Measurements from ENCODE around the gene SLC9A2. TPM values are rescaled to one million over a fixed set of nuclear protein-coding genes. Genes with fewer than 3 reads are reported as not detected.

The SLC9A2 gene
- total RNA-seq, 1 donor from 2014 or later = 3.4 TPM

- Histone ChIP-seq H3K4me3 (ENCODE audit: low read depth, low read length) (no peak overlapping the region), H3K27me3 (ENCODE audit: control insufficient read depth, insufficient read depth, low read length) (no peaks in the 10 kb centered on the region), H3K36me3 (ENCODE audit: control insufficient read depth, insufficient read depth, low read length) (no peaks in the 10 kb centered on the region)
- no peak for TF ChIP-seq CTCF (IDR thresholded peaks at IDR 0.05; ENCODE audit: insufficient read depth, low read length, poor library complexity, severe bottlenecking)
- DNase-seq (ENCODE audit: low read depth) = no peak
These were observed 123.9 kb downstream of the SLC9A2 start for GRCh38 chr2:102743259-102743658.

GRCh38 chr2:102748107-102748506, 128.8 kb downstream of the SLC9A2 start:
- Histone ChIP-seq H3K36me3 (ENCODE audit: control insufficient read depth, insufficient read depth, low read length) (no peaks in the 10 kb centered on the region), H3K4me3 (ENCODE audit: low read depth, low read length) (no peak overlapping the region), H3K27me3 (ENCODE audit: control insufficient read depth, insufficient read depth, low read length) (no peaks in the 10 kb centered on the region)
- TF ChIP-seq CTCF (IDR thresholded peaks at IDR 0.05; ENCODE audit: insufficient read depth, low read length, poor library complexity, severe bottlenecking) = no peak
- no peak for DNase-seq (ENCODE audit: low read depth)

- Histone ChIP-seq H3K27me3 (ENCODE audit: control insufficient read depth, insufficient read depth, low read length) (no peaks in the 10 kb centered on the region), H3K36me3 (ENCODE audit: control insufficient read depth, insufficient read depth, low read length) (no peaks in the 10 kb centered on the region), H3K4me3 (ENCODE audit: low read depth, low read length) (no peak overlapping the region)
- no peak for DNase-seq (ENCODE audit: low read depth)
- no peak for TF ChIP-seq CTCF (IDR thresholded peaks at IDR 0.05; ENCODE audit: insufficient read depth, low read length, poor library complexity, severe bottlenecking)
These were observed 130.6 kb downstream of the SLC9A2 start for GRCh38 chr2:102749938-102750337.

- Histone ChIP-seq H3K36me3 (ENCODE audit: control insufficient read depth, insufficient read depth, low read length) (no peaks in the 10 kb centered on the region), H3K4me3 (ENCODE audit: low read depth, low read length) (no peak overlapping the region), H3K27me3 (ENCODE audit: control insufficient read depth, insufficient read depth, low read length) (no peaks in the 10 kb centered on the region)
- peak; percentile 66 for TF ChIP-seq CTCF (IDR thresholded peaks at IDR 0.05; ENCODE audit: insufficient read depth, low read length, poor library complexity, severe bottlenecking)
- DNase-seq (ENCODE audit: low read depth) = no peak
These were observed 134.3 kb downstream of the SLC9A2 start for GRCh38 chr2:102753563-102754159.

- Histone ChIP-seq H3K36me3 (ENCODE audit: control insufficient read depth, insufficient read depth, low read length) (no peaks in the 10 kb centered on the region), H3K4me3 (ENCODE audit: low read depth, low read length) (no peak overlapping the region), H3K27me3 (ENCODE audit: control insufficient read depth, insufficient read depth, low read length) (no peaks in the 10 kb centered on the region)
- DNase-seq (ENCODE audit: low read depth) = no peak
- TF ChIP-seq CTCF (IDR thresholded peaks at IDR 0.05; ENCODE audit: insufficient read depth, low read length, poor library complexity, severe bottlenecking) = no peak
These were observed 135.2 kb downstream of the SLC9A2 start for GRCh38 chr2:102754456-102755145.

GRCh38 chr2:102755284-102755683, 135.9 kb downstream of the SLC9A2 start:
- DNase-seq (ENCODE audit: low read depth) = no peak
- no peaks in the 10 kb centered on the region for H3K27me3 ChIP-seq (ENCODE audit: control insufficient read depth, insufficient read depth, low read length)
- no peak overlapping the region for H3K4me3 ChIP-seq (ENCODE audit: low read depth, low read length)
- TF ChIP-seq CTCF (IDR thresholded peaks at IDR 0.05; ENCODE audit: insufficient read depth, low read length, poor library complexity, severe bottlenecking) = no peak
- H3K36me3 ChIP-seq (ENCODE audit: control insufficient read depth, insufficient read depth, low read length) = no peaks in the 10 kb centered on the region

Measured in kidney epithelial cell (primary cell).